IMR-90 (cell line): ENCODE results near the gene MAP1LC3B. TPM values are rescaled to one million over a fixed set of nuclear protein-coding genes. Genes with fewer than 3 reads are reported as not detected.

ENCODE experiments used
- ATAC-seq: fragments of 200-7000 bp; cut with Tn5 transposase; 2 replicates; pipeline ENCODE4 v1.9.1; 2020; ENCODE audit warnings: low read depth, mild to moderate bottlenecking, moderate library complexity
- BruUV-seq: library from RNA; stranded (reverse); fragments of 400-500 nt; replicated peaks from 2 replicates; lab custom pipeline; 2021; lab: Mats Ljungman, UMichigan
- CTCF ChIA-PET: fragments of 300-600 bp; formaldehyde crosslinking; extraction: SDS; loops from one replicate; lab custom pipeline; 2021; ENCODE audit warnings: antibody characterized with exemption; lab: Yijun Ruan, JAX
- POLR2A ChIA-PET: fragments of 300-600 bp; sonication (Branson Sonifier 250); formaldehyde crosslinking; loops from one replicate; lab custom pipeline; 2022; ENCODE audit warnings: antibody characterized with exemption; ENCODE audit not compliant: unreplicated experiment; lab: Charles Lee
- DNase-seq: peaks from one replicate; pipeline ENCODE4 v3.0.0; 2013
- H2AFZ ChIP-seq: replicated peaks from 2 replicates; pipeline ENCODE3; 2013; ENCODE audit warnings: low read length, mild to moderate bottlenecking; ENCODE audit not compliant: poor library complexity
- H2AK5ac ChIP-seq: 2 replicates; pipeline ENCODE4 v1.6.1; 2013; ENCODE audit warnings: low read depth, low read length, inconsistent platforms
- H2AK9ac ChIP-seq: replicated peaks from 2 replicates; pipeline ENCODE3; 2013; ENCODE audit warnings: mild to moderate bottlenecking, low read depth, low read length, moderate library complexity; ENCODE audit not compliant: poor library complexity
- H2BK120ac ChIP-seq: 2 replicates; pipeline ENCODE4 v1.6.1; 2013; ENCODE audit warnings: low read depth, low read length, inconsistent platforms
- H2BK15ac ChIP-seq: 3 replicates; pipeline ENCODE4 v1.6.1; 2013; ENCODE audit warnings: low read depth, low read length, inconsistent platforms
- H2BK20ac ChIP-seq: 2 replicates; pipeline ENCODE4 v1.6.1; 2013; ENCODE audit warnings: low read depth, mild to moderate bottlenecking, inconsistent platforms, low read length, moderate library complexity
- H2BK5ac ChIP-seq: 2 replicates; pipeline ENCODE4 v1.6.1; 2013; ENCODE audit warnings: mild to moderate bottlenecking, low read depth, low read length, inconsistent platforms; ENCODE audit not compliant: poor library complexity, severe bottlenecking
- H3K14ac ChIP-seq: replicated peaks from 2 replicates; pipeline ENCODE4 v1.6.1; 2013; ENCODE audit warnings: low read depth, low read length, inconsistent platforms
- H3K18ac ChIP-seq: 2 replicates; pipeline ENCODE4 v1.6.1; 2013; ENCODE audit warnings: low read depth, low read length, control low read depth
- H3K23ac ChIP-seq: 2 replicates; pipeline ENCODE4 v1.6.1; 2013; ENCODE audit warnings: low read depth, low read length, inconsistent platforms
- H3K27ac ChIP-seq: 2 replicates; pipeline ENCODE4 v1.5.1; 2013; ENCODE audit warnings: mild to moderate bottlenecking, control low read depth, low read length; ENCODE audit not compliant: insufficient read depth
- H3K27me3 ChIP-seq: 2 replicates; pipeline ENCODE4 v1.6.1; 2013; ENCODE audit warnings: low read length; ENCODE audit not compliant: control insufficient read depth, insufficient read depth
- H3K36me3 ChIP-seq: 2 replicates; pipeline ENCODE4 v1.6.1; 2013; ENCODE audit warnings: low read length, mixed read lengths; ENCODE audit not compliant: control insufficient read depth, insufficient read depth
- H3K4ac ChIP-seq: 2 replicates; pipeline ENCODE4 v1.6.1; 2013; ENCODE audit warnings: low read depth, low read length, inconsistent platforms
- H3K4me1 ChIP-seq: 2 replicates; pipeline ENCODE4 v1.6.1; 2013; ENCODE audit warnings: low read length, mixed read lengths; ENCODE audit not compliant: control insufficient read depth, insufficient read depth
- H3K4me2 ChIP-seq: 2 replicates; pipeline ENCODE4 v1.6.1; 2013; ENCODE audit warnings: low read depth, mild to moderate bottlenecking, control low read depth, low read length, moderate library complexity
- H3K4me3 ChIP-seq: 2 replicates; pipeline ENCODE4 v1.5.1; 2013; ENCODE audit warnings: low read depth, mild to moderate bottlenecking, control low read depth, low read length, moderate library complexity; ENCODE audit not compliant: insufficient read depth
- H3K56ac ChIP-seq: 2 replicates; pipeline ENCODE4 v1.6.1; 2013; ENCODE audit warnings: low read length, inconsistent platforms; ENCODE audit not compliant: insufficient read depth; ENCODE audit errors: extremely low read depth
- H3K79me1 ChIP-seq, 2 experiments: 2 replicates each; pipeline ENCODE4 v1.6.1; 2013; ENCODE audit warnings: low read length in 2 of 2, inconsistent platforms in 1 of 2, low read depth in 1 of 2
- H3K9ac ChIP-seq: 2 replicates; pipeline ENCODE4 v1.6.1; 2013; ENCODE audit warnings: low read depth, low read length, control low read depth
- H3K9me1 ChIP-seq: 2 replicates; pipeline ENCODE4 v1.6.1; 2013; ENCODE audit warnings: low read length, inconsistent platforms; ENCODE audit not compliant: insufficient read depth
- H3K9me3 ChIP-seq: 2 replicates; pipeline ENCODE4 v1.6.1; 2013; ENCODE audit warnings: low read length; ENCODE audit not compliant: control insufficient read depth, insufficient read depth
- H4K20me1 ChIP-seq: 2 replicates; pipeline ENCODE4 v1.6.1; 2013; ENCODE audit warnings: low read length, inconsistent platforms; ENCODE audit not compliant: insufficient read depth
- H4K5ac ChIP-seq: 2 replicates; pipeline ENCODE4 v1.6.1; 2013; ENCODE audit warnings: mild to moderate bottlenecking, low read depth, low read length, control low read depth
- H4K8ac ChIP-seq, 2 experiments: 2 replicates each; pipeline ENCODE4 v1.6.1; 2013; ENCODE audit warnings: low read depth in 2 of 2, low read length in 2 of 2, control low read depth in 1 of 2, inconsistent platforms in 1 of 2
- H4K91ac ChIP-seq: 2 replicates; pipeline ENCODE4 v1.6.1; 2013; ENCODE audit warnings: low read depth, low read length, inconsistent platforms; ENCODE audit not compliant: insufficient read depth
- USF2 ChIP-seq: fragments of 150-350 bp; IDR thresholded peaks from 2 replicates; pipeline ENCODE4 v1.6.1; 2017; ENCODE audit warnings: mild to moderate bottlenecking, antibody characterized with exemption, low read length, low read depth
- WGBS, 2 experiments: methylation state at CpG; one replicate each; pipeline versions ENCODE4 v1.1.5 to v1.1.7; 2013; ENCODE audit warnings: missing lambda C conversion rate in 2 of 2; ENCODE audit not compliant: insufficient read length in 1 of 2; ENCODE audit errors: extremely low coverage in 2 of 2; 5-methylcytosine and 5-hydroxymethylcytosine counted together
- dilution Hi-C: fragments of 300-500 bp; cut with HindIII; formaldehyde crosslinking; loops from one replicate; pipeline ENCODE4 v1.14.3; 2018; ENCODE audit warnings: low sequenced_read_pairs; ENCODE audit not compliant: unreplicated experiment
- in situ Hi-C: fragments of 300-500 bp; cut with MboI; formaldehyde crosslinking; loops from 3 replicates; pipeline ENCODE4 v1.14.3; 2019; ENCODE audit warnings: low sequenced_read_pairs, inconsistent platforms, mixed read lengths
- intact Hi-C: fragments of 100-400 bp; cut with micrococcal nuclease; formaldehyde crosslinking; loops from 2 replicates; pipeline ENCODE4 v1.10.0; 2022
- polyA plus RNA-seq, 3 experiments: library from polyadenylated mRNA; depleted of rRNA; stranded (reverse); fragments of >200 nt; gene quantifications; 2 replicates each; pipeline ENCODE4 v1.2.3, GENCODE V29; 2012; ENCODE audit warnings: low replicate concordance in 1 of 3
- total RNA-seq: library from RNA; depleted of rRNA; stranded (reverse); fragments of >200 nt; gene quantifications from 2 replicates; pipeline ENCODE4 v1.2.3, GENCODE V29; 2012

The MAP1LC3B gene
- total and polyA plus RNA-seq, 2 of the 4 experiments (the other 2 are of a cell fraction): 23.5 to 57.7 TPM

- H3K9me1 ChIP-seq: peaks cover 14% of the 10 kb centered on the region
- peaks cover 4% of the 10 kb centered on the region; the same call in 1 of the 2 replicates for H3K36me3 ChIP-seq
- H2BK5ac ChIP-seq: no peak overlapping the region
- H2AFZ ChIP-seq: no peak overlapping the region
- H2BK120ac ChIP-seq: no peak overlapping the region
- ChIA-PET POLR2A (no interaction called here), CTCF (no interaction called here)
- no peak overlapping the region for H4K5ac ChIP-seq
- no peak overlapping the region for H3K18ac ChIP-seq
- H3K9ac ChIP-seq: no peak overlapping the region
- no peak overlapping the region for H3K4ac ChIP-seq
- no peak for DNase-seq
- intact Hi-C loops: no loop called here
- WGBS, 2 experiments: no CpG with 5 or more reads among the region's 5 CpGs
- no peak overlapping the region for H2BK20ac ChIP-seq
- dilution Hi-C loops: no loop called here
- no peak overlapping the region for H2AK5ac ChIP-seq
- no peak for TF ChIP-seq USF2
- H2AK9ac ChIP-seq: no peak overlapping the region
- no peak overlapping the region for H4K8ac ChIP-seq
- no peak overlapping the region for H3K56ac ChIP-seq
- no peak overlapping the region for H3K4me3 ChIP-seq
- no peak overlapping the region for H3K23ac ChIP-seq
- H3K14ac ChIP-seq: no peak overlapping the region
- peaks cover 8% of the 10 kb centered on the region for H3K4me1 ChIP-seq
- no TSS peak for BruUV-seq
- peaks cover 34 to 81% of the 10 kb centered on the region in 2 experiments for H3K79me1 ChIP-seq
- H3K27me3 ChIP-seq: no peaks in the 10 kb centered on the region
- H3K4me2 ChIP-seq: no peak overlapping the region
- H3K9me3 ChIP-seq: no peaks in the 10 kb centered on the region
- H4K20me1 ChIP-seq: peaks cover 63% of the 10 kb centered on the region
- in situ Hi-C loops: no loop called here
- ATAC-seq: no peak
- no peak overlapping the region for H3K27ac ChIP-seq
- H2BK15ac ChIP-seq: no peak overlapping the region
- no peak overlapping the region for H4K91ac ChIP-seq
Observed at GRCh38 chr16:87368029-87368770, 23.9 kb upstream of the MAP1LC3B start.
